Measurements from ENCODE around the gene SPATA6L.

The SPATA6L gene, protein sequence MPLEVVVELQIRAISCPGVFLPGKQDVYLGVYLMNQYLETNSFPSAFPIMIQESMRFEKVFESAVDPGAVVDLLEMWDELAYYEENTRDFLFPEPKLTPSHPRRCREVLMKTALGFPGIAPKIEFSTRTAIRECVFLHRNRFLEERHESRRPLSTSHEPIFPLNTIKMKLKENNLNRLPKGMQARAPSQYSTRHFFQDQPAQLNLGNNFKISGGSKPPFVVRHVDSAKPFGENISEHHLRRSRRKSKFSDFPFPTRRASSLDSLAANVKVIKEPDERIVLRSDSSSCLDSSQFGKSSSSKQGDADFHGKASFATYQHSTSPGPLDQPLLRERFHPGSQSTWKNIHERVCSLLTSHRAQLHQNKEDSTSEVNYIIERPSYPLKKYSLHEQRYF

DNA sequence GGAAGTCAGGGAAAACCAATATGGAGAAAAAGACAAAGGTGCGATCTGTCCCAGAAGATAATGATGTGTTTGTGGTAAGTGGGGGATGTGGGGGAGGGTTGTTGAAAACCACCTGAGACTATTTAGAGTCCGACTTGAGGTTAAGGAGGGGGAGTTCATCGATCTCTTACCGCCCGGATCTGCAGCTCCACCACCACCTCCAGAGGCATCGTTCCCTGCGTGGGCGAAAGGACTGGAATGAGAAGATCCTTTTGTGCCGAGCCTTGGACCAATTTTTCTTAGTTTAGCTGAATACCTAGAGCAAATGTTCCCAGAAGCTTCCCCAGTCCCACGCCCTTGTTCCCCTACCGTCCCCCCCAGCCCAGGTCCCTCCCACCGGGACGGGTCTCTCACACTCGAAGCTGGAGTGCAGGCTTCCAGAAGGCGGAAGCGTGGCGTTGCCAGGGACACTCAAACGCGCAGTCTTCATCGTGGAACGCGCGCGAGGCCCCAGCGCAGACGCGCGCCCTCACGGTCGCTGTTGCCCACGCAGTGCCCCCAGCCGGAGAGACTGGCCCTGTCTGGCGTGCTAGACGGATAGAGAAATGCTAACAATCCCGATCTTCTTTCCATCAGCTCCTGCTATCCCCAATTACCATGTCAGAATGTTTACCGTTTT lies at the start of gene SPATA6L:
SPATA6L (minus strand) TSS at position 439 of the 658 bp plus-strand sequence; CDS start at position 209, 230 bp downstream.
- peak within 1 kb of the TSS; percentile 21 for H3K4me3 ChIP-seq (ENCODE audit: insufficient read length, low read depth)
- H3K27me3 ChIP-seq (ENCODE audit: insufficient read depth, insufficient read length), result peaks cover 6% of the 10 kb centered on the region
- H3K4me1 ChIP-seq (ENCODE audit: insufficient read depth, insufficient read length), result peaks cover 5% of the 10 kb centered on the region
- peak within 1 kb of the TSS; percentile 44 for H3K9ac ChIP-seq (ENCODE audit: insufficient read length, low read depth)
- H3K36me3 ChIP-seq (ENCODE audit: insufficient read depth, insufficient read length, low read length), result no peaks in the 10 kb centered on the region
- DNase-seq (ENCODE audit: low read depth, low spot score), result no peak
- TF ChIP-seq YY1 (IDR thresholded peaks at IDR 0.05; ENCODE audit: insufficient read depth, insufficient read length), result no peak
- no peak for TF ChIP-seq SUZ12 (IDR thresholded peaks at IDR 0.05; ENCODE audit: extremely low read depth, insufficient read depth, insufficient read length)
- no peak for TF ChIP-seq ZNF274 (IDR thresholded peaks at IDR 0.05; ENCODE audit: low read depth, low read length)
- H3K9me3 ChIP-seq (ENCODE audit: insufficient read depth, low read length), result no peaks in the 10 kb centered on the region

DNA sequence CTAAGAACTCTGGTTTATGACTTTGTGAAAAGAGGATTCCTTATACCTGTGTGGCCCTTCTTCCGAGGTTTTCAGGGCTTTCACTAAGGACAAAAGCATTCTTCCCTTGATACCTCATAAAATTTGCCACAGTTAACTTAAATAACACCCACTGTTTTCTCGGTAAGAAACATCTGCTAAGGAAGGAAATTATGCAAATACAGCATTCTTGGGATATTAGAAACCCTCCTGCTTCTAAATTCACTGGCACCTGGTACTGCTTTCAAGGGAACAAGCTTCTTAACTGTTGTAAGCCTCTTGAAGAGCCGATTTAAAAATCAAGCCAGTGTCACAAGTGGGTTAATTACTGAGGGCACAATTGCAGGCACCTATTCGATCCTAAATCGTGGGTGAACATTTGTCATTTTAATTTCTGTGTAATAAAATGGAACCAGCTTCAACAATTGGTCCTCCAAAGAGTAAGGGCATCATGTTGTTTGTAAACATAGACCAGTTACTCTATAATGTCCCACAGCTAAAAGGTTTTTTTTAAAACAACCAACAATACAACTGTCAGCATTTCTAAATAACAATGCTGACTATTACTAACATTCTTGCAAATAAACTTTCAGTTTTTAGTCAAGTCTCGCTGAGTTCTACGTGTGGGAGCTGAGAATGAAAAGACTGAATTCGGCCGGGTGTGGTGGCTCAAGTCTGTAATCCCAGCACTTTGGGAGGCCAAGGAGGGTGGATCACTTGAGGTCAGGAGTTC lies 48.2 kb upstream of the SPATA6L start:
- H3K9me3 ChIP-seq (ENCODE audit: insufficient read depth, low read length), result peaks cover 6% of the 10 kb centered on the region; the same call in 1 of the 2 replicates
- H3K36me3 ChIP-seq (ENCODE audit: insufficient read depth, insufficient read length, low read length), result peaks cover 61% of the 10 kb centered on the region
- H3K4me1 ChIP-seq (ENCODE audit: insufficient read depth, insufficient read length), result no peaks in the 10 kb centered on the region
- H3K27me3 ChIP-seq (ENCODE audit: insufficient read depth, insufficient read length), result no peaks in the 10 kb centered on the region
- no peak overlapping the region for H3K9ac ChIP-seq (ENCODE audit: insufficient read length, low read depth)
- no peak overlapping the region for H3K4me3 ChIP-seq (ENCODE audit: insufficient read length, low read depth)
- no peak for TF ChIP-seq ZNF274 (IDR thresholded peaks at IDR 0.05; ENCODE audit: low read depth, low read length)
- TF ChIP-seq YY1 (IDR thresholded peaks at IDR 0.05; ENCODE audit: insufficient read depth, insufficient read length), result no peak
- no peak for TF ChIP-seq SUZ12 (IDR thresholded peaks at IDR 0.05; ENCODE audit: extremely low read depth, insufficient read depth, insufficient read length)
- DNase-seq (ENCODE audit: low read depth, low spot score), result no peak

DNA sequence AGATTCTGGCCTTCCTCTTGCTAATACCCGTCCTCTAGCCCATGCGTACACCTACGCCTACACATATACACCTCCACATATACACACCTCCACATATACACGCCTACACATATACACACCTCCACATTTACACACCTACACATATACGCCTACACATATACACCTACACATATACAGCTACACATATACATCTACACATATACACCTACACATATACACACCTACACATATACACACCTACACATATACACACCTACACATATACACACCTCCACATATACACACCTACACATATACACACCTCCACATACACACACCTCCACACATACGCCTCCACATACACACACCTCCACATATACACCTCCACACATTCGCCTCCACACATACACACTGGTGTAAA lies 47.6 kb upstream of the SPATA6L start:
- peaks cover 6% of the 10 kb centered on the region; the same call in 1 of the 2 replicates for H3K9me3 ChIP-seq (ENCODE audit: insufficient read depth, low read length)
- H3K9ac ChIP-seq (ENCODE audit: insufficient read length, low read depth), result no peak overlapping the region
- DNase-seq (ENCODE audit: low read depth, low spot score), result no peak
- no peaks in the 10 kb centered on the region for H3K4me1 ChIP-seq (ENCODE audit: insufficient read depth, insufficient read length)
- H3K36me3 ChIP-seq (ENCODE audit: insufficient read depth, insufficient read length, low read length), result peaks cover 63% of the 10 kb centered on the region
- no peak overlapping the region for H3K4me3 ChIP-seq (ENCODE audit: insufficient read length, low read depth)
- H3K27me3 ChIP-seq (ENCODE audit: insufficient read depth, insufficient read length), result no peaks in the 10 kb centered on the region
- no peak for TF ChIP-seq ZNF274 (IDR thresholded peaks at IDR 0.05; ENCODE audit: low read depth, low read length)
- no peak for TF ChIP-seq SUZ12 (IDR thresholded peaks at IDR 0.05; ENCODE audit: extremely low read depth, insufficient read depth, insufficient read length)
- no peak for TF ChIP-seq YY1 (IDR thresholded peaks at IDR 0.05; ENCODE audit: insufficient read depth, insufficient read length)

DNA sequence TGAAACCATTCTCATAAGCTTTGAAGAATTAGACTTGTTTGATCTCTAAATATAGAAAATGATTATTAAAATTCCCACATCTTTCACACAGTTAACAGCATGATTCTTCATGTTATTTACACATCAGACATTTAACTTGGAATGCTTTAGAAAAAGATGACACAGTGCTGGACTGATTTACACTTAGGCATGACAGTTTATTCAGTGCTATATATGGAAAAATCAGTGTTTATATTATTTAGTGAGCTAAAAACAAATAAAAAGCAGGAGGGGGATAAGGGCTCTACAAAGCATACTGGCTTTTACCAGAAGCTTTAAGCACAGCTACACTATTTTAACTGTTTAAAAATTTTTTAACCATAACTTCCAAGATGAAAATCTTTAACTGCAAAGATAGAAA lies 43.1 kb upstream of the SPATA6L start:
- H3K9ac ChIP-seq (ENCODE audit: insufficient read length, low read depth), result no peak overlapping the region
- TF ChIP-seq ZNF274 (IDR thresholded peaks at IDR 0.05; ENCODE audit: low read depth, low read length) (no peak), SUZ12 (IDR thresholded peaks at IDR 0.05; ENCODE audit: extremely low read depth, insufficient read depth, insufficient read length) (no peak), YY1 (IDR thresholded peaks at IDR 0.05; ENCODE audit: insufficient read depth, insufficient read length) (no peak)
- DNase-seq (ENCODE audit: low read depth, low spot score), result no peak
- H3K36me3 ChIP-seq (ENCODE audit: insufficient read depth, insufficient read length, low read length), result peaks cover 54% of the 10 kb centered on the region
- no peaks in the 10 kb centered on the region for H3K27me3 ChIP-seq (ENCODE audit: insufficient read depth, insufficient read length)
- no peaks in the 10 kb centered on the region for H3K4me1 ChIP-seq (ENCODE audit: insufficient read depth, insufficient read length)
- peaks cover 6% of the 10 kb centered on the region; the same call in 1 of the 2 replicates for H3K9me3 ChIP-seq (ENCODE audit: insufficient read depth, low read length)
- H3K4me3 ChIP-seq (ENCODE audit: insufficient read length, low read depth), result no peak overlapping the region

DNA sequence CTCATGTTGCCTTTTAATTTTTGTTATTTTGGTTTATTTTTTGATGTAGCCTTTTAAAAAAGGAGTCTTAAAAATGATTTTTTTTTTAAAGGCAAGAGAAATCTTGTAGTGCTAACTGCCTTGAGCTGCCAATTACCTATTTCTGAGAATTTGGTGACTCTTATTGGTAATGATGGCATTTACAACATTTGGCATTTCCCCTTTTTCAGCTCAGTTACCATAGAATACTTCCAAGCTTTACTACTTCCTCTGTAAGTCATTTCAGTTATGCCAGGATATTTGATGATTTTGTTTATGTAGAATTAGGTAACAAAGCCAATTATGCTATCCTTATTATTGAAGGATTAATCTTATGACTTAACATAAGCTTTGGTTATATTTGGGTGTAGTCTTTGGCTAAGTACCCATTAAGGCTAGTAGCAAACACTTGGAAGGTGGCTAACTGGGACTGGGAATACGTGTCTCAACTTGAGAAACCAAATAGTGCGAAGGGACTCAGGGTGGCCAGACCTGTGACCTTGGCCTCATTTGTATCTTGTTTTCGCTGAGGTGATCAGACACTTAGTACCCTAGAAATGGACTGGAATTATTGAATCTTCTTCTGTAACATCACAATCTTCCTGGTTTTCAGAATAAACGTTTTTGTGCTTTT lies 40.8 kb upstream of the SPATA6L start:
- no peak for TF ChIP-seq ZNF274 (IDR thresholded peaks at IDR 0.05; ENCODE audit: low read depth, low read length)
- H3K9me3 ChIP-seq (ENCODE audit: insufficient read depth, low read length), result no peaks in the 10 kb centered on the region
- peaks cover 63% of the 10 kb centered on the region for H3K36me3 ChIP-seq (ENCODE audit: insufficient read depth, insufficient read length, low read length)
- H3K9ac ChIP-seq (ENCODE audit: insufficient read length, low read depth), result no peak overlapping the region
- no peaks in the 10 kb centered on the region for H3K4me1 ChIP-seq (ENCODE audit: insufficient read depth, insufficient read length)
- no peaks in the 10 kb centered on the region for H3K27me3 ChIP-seq (ENCODE audit: insufficient read depth, insufficient read length)
- DNase-seq (ENCODE audit: low read depth, low spot score), result no peak
- H3K4me3 ChIP-seq (ENCODE audit: insufficient read length, low read depth), result no peak overlapping the region

DNA sequence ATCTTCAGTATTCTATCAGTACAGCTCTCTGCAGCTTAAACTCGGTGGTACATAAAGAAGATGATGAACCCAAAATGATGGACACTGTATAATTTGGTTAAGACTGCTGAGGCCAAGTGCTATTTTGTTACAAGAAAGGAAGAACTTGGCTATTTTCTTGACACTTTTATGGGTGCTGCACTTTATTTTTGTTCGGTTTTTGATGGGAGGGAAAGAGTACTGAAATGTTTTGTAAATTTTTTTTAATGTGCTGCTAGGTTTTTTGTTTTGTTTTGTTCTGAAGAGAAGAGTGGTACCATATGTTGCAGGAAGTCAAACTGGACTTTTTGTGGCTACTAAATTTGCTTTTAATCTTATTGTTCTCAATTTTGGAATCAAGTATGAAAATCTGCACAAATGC lies 39.7 kb upstream of the SPATA6L start:
- TF ChIP-seq SUZ12 (IDR thresholded peaks at IDR 0.05; ENCODE audit: extremely low read depth, insufficient read depth, insufficient read length) (no peak), YY1 (IDR thresholded peaks at IDR 0.05; ENCODE audit: insufficient read depth, insufficient read length) (no peak), ZNF274 (IDR thresholded peaks at IDR 0.05; ENCODE audit: low read depth, low read length) (no peak)
- H3K4me1 ChIP-seq (ENCODE audit: insufficient read depth, insufficient read length), result no peaks in the 10 kb centered on the region
- H3K9ac ChIP-seq (ENCODE audit: insufficient read length, low read depth), result no peak overlapping the region
- H3K4me3 ChIP-seq (ENCODE audit: insufficient read length, low read depth), result no peak overlapping the region
- DNase-seq (ENCODE audit: low read depth, low spot score), result no peak
- no peaks in the 10 kb centered on the region for H3K9me3 ChIP-seq (ENCODE audit: insufficient read depth, low read length)
- H3K27me3 ChIP-seq (ENCODE audit: insufficient read depth, insufficient read length), result no peaks in the 10 kb centered on the region
- H3K36me3 ChIP-seq (ENCODE audit: insufficient read depth, insufficient read length, low read length), result peaks cover 66% of the 10 kb centered on the region
